ENCODE measurements around the gene TMED3.

DNA sequence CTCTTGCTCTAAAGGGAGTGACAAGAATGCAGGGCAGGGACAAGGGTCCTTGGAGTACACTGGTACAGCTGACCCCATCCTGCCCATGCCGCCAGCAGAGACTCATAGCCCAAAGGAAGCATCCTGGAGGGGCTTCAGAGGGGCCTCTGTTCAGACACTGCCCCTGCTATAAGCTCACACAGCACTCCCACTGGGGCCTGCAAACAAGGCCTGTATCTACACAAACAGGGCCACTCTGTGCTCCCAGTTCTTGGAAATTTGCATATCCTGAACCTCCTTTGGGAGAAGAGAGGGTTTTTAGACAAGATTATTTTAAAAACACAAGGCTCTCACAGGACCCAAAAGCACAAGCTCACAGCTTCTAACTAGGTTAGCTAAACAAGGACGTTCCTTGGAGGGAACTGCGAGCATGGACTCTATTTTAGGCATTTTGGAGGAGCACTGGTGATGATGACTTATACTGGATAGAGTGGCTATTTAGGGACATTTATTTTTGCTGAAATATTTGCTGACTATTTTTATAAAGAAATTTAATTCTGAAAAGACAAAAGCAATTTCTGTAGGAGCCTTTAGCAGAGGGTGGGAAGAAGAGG is 44.8 kb upstream of the TMED3 start:
- TF ChIP-seq, protein P1, sequence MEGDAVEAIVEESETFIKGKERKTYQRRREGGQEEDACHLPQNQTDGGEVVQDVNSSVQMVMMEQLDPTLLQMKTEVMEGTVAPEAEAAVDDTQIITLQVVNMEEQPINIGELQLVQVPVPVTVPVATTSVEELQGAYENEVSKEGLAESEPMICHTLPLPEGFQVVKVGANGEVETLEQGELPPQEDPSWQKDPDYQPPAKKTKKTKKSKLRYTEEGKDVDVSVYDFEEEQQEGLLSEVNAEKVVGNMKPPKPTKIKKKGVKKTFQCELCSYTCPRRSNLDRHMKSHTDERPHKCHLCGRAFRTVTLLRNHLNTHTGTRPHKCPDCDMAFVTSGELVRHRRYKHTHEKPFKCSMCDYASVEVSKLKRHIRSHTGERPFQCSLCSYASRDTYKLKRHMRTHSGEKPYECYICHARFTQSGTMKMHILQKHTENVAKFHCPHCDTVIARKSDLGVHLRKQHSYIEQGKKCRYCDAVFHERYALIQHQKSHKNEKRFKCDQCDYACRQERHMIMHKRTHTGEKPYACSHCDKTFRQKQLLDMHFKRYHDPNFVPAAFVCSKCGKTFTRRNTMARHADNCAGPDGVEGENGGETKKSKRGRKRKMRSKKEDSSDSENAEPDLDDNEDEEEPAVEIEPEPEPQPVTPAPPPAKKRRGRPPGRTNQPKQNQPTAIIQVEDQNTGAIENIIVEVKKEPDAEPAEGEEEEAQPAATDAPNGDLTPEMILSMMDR (IDR thresholded peaks at IDR 0.05): no peak
- TF ChIP-seq POLR2A (IDR thresholded peaks at IDR 0.05; ENCODE audit: low read length) (no peak), CBX2 (IDR thresholded peaks at IDR 0.05; ENCODE audit: borderline replicate concordance, low read depth) (no peak), SREBF2 (IDR thresholded peaks at IDR 0.05) (no peak), ZSCAN20 (CRISPR knock-in tag; IDR thresholded peaks at IDR 0.05) (no peak), RAD21 (conservative IDR thresholded peaks at IDR 0.05 in 1 of 2, IDR thresholded peaks at IDR 0.05 in 1 of 2) (no peak)
- TF ChIP-seq, protein P2, sequence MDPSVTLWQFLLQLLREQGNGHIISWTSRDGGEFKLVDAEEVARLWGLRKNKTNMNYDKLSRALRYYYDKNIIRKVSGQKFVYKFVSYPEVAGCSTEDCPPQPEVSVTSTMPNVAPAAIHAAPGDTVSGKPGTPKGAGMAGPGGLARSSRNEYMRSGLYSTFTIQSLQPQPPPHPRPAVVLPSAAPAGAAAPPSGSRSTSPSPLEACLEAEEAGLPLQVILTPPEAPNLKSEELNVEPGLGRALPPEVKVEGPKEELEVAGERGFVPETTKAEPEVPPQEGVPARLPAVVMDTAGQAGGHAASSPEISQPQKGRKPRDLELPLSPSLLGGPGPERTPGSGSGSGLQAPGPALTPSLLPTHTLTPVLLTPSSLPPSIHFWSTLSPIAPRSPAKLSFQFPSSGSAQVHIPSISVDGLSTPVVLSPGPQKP (IDR thresholded peaks at IDR 0.05; ENCODE audit: low read depth, low read length): no peak

Measured in A549 (cell line).